Epithelial cell of esophagus (primary cell): Measurements from ENCODE around the gene MED26.

Experiments
- DNase-seq: peaks from one replicate; pipeline ENCODE4 v3.0.0; 2010; ENCODE audit warnings: low read depth
- H3K4me3 ChIP-seq: 2 replicates; pipeline ENCODE4 v1.5.1; 2011; ENCODE audit warnings: mild to moderate bottlenecking, low read length, control low read depth
- CTCF ChIP-seq: IDR thresholded peaks from 2 replicates; pipeline ENCODE4 v1.5.1; 2011; ENCODE audit warnings: low read depth, mild to moderate bottlenecking, low read length, control low read depth, inconsistent platforms; ENCODE audit not compliant: insufficient read depth; ENCODE audit errors: missing control alignments

MED26 gene

GRCh38 chr19:16581971-16582343 lies 46.0 kb downstream of the MED26 start:
- H3K4me3 ChIP-seq: no peak overlapping the region
- no peak for TF ChIP-seq CTCF
- no peak for DNase-seq

- DNase-seq: no peak
- no peak overlapping the region for H3K4me3 ChIP-seq
- TF ChIP-seq CTCF: no peak
Measured at GRCh38 chr19:16581145-16581970, 46.6 kb downstream of the MED26 start.

GRCh38 chr19:16579381-16579780 lies 48.6 kb downstream of the MED26 start:
- H3K4me3 ChIP-seq: no peak overlapping the region
- TF ChIP-seq CTCF: no peak
- peak; percentile 35 for DNase-seq

GRCh38 chr19:16577531-16577985 lies 50.4 kb downstream of the MED26 start:
- DNase-seq: no peak

GRCh38 chr19:16576690-16577530 lies 51.1 kb downstream of the MED26 start:
- H3K4me3 ChIP-seq: no peak overlapping the region
- no peak for TF ChIP-seq CTCF

More at GRCh38 chr19:16577531-16577985, 50.4 kb downstream of the MED26 start:
- H3K4me3 ChIP-seq: no peak overlapping the region
- no peak for TF ChIP-seq CTCF

GRCh38 chr19:16575861-16576689 lies 51.9 kb downstream of the MED26 start:
- TF ChIP-seq CTCF: no peak
- no peak for DNase-seq
- no peak overlapping the region for H3K4me3 ChIP-seq

More at GRCh38 chr19:16576690-16577530, 51.1 kb downstream of the MED26 start:
- DNase-seq: no peak
